T-helper 1 cell treated with Interleukin-12 subunit alpha and Interleukin-12 subunit beta and Interleukin-4 antibody, amounts not matched to agents 30 μg/mL and 1 μg/mL, for 36 hours (primary cell): ENCODE results near the gene SMIM7.
"Not testable (repeated sequence)": the region's sequence is repeated elsewhere in the genome, so short reads cannot be mapped to it uniquely, and the experiment has no call there.

ENCODE experiments used
- H3K27ac Mint-ChIP-seq: one replicate; pipeline ENCODE4 v1.8.0; 2021; ENCODE audit warnings: mild to moderate bottlenecking, mixed read lengths
- H3K27me3 Mint-ChIP-seq: one replicate; pipeline ENCODE4 v1.8.0; 2021; ENCODE audit warnings: low read depth, mixed read lengths
- H3K36me3 Mint-ChIP-seq: one replicate; pipeline ENCODE4 v1.8.0; 2021; ENCODE audit warnings: low read depth, mixed read lengths
- H3K4me1 Mint-ChIP-seq: one replicate; pipeline ENCODE4 v1.8.0; 2021; ENCODE audit warnings: low read depth, mixed read lengths
- H3K4me3 Mint-ChIP-seq: one replicate; pipeline ENCODE4 v1.8.0; 2021; ENCODE audit warnings: mild to moderate bottlenecking, moderate library complexity, mixed read lengths
- H3K9me3 Mint-ChIP-seq: one replicate; pipeline ENCODE4 v1.8.0; 2021; ENCODE audit warnings: mixed read lengths

Gene SMIM7

DNA sequence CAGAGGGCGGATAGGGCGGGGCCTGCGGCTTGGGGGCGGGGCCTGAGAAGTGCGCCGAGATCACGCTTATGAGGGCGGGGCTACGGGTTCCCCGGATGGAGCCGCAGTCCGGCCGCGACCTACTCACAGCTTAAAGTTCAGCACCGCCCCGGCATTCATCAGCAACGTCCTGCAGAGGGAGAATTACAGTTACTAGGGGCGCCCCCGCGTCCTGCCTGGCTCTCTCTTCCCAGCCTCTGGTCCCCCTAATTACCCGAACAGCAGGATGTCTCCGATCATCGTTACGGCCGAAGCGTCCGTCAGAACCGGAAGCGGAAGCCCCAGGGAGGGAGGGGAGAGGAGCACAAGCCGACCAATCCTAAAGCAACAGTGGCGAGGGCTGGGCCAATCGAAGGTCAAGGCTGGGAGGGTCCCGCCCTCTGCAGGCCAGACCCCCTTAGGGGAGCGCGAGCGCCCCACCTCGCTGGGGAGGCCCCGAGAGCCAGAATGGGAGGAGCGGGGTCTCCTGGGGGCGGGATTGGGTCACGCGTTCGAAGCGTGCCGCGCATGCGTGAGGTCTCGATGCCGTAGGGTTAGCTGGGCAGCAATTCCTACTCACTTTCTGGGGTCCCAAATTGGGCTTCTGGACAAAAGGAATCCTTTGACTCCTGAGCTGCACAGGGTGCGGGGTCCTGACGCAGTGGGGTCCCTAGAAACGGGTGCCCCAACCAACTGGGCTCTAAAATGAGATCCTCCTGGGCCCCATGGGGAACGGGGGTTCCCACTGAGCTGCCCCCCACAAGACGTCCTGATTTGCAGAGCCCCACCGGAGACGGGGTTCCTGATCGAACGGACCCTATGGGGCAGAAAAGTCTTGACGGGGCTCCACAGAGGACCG, at the start of gene SMIM7:
Gene SMIM7 (minus strand): TSS at position 313 of the 877 bp plus-strand sequence. CDS start 34 bp downstream, at position 279.
- H3K4me1 Mint-ChIP-seq = peaks cover 24% of the 10 kb centered on the region
- peaks cover 13% of the 10 kb centered on the region for H3K36me3 Mint-ChIP-seq
- H3K4me3 Mint-ChIP-seq = peak within 1 kb of the TSS; percentile 97

DNA sequence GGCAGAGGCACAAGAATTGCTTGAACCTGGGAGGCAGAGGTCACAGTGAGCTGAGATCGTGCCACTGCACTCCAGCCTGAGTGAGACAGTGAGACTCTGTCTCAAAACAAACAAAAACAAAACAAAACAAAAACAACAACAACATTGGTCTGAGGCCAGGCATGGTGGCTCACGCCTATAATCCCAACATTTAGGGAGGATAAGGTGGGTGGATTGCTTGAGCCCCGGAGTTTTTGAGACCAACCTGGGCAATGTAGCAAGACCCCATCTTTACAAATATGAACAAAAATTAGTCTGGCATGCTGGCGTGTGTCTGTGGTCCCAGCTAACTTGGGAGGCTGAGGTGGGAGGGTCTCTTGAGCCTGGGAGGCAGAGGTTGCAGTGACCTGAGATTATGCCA, 43.7 kb upstream of the SMIM7 start:
- no peaks in the 10 kb centered on the region for H3K36me3 Mint-ChIP-seq
- no peak overlapping the region for H3K4me3 Mint-ChIP-seq
- H3K27ac Mint-ChIP-seq = no peak overlapping the region
- H3K27me3 Mint-ChIP-seq = no peaks in the 10 kb centered on the region
- H3K9me3 Mint-ChIP-seq = no peaks in the 10 kb centered on the region
- no peaks in the 10 kb centered on the region for H3K4me1 Mint-ChIP-seq

More for the DNA sequence above, at the start of gene SMIM7:
- no peaks in the 10 kb centered on the region for H3K9me3 Mint-ChIP-seq
- H3K27ac Mint-ChIP-seq = peak within 1 kb of the TSS; percentile 96
- peaks cover 17% of the 10 kb centered on the region for H3K27me3 Mint-ChIP-seq

DNA sequence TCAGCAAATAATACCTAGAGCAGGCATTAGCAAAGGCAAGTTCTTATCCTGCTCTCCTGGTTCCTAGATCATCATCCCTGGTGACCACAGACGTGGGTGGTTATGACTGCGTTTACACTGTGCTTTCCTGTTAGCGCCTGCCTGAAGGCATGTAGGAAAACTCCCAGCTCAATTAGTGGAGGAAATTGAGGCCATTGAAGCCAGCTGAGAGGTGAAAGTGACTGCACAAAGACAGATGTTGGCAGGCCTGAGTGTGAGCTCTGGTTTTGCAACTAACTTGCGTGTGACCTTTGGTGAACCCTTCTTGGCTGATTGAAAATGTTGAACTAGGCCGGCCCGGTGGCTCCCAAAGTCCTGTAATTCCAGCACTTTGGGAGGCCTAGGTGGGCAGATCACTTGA, 42.2 kb upstream of the SMIM7 start:
- H3K9me3 Mint-ChIP-seq = no peaks in the 10 kb centered on the region
- H3K36me3 Mint-ChIP-seq = no peaks in the 10 kb centered on the region
- no peaks in the 10 kb centered on the region for H3K4me1 Mint-ChIP-seq
- H3K4me3 Mint-ChIP-seq = no peak overlapping the region
- no peak overlapping the region for H3K27ac Mint-ChIP-seq
- no peaks in the 10 kb centered on the region for H3K27me3 Mint-ChIP-seq

DNA sequence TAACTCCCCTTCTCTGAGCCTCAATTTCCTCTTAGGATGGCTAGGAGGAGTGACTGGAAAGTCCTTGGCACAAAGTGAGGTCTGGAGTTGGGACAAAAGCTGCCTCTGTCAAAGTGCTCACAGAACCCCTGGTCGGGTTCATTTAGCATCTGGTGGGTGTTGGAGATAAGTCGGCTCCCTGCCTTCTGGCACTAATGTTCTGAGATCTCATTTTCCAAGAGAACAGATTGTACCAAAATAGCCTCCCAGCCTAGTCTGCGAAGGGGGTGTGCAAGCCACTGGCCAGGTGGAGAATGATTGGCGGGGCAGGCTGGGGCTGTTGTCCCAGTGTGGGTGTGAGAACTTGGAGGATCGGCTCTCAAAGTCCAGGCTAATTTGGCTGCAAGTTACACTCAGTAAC, 39.0 kb upstream of the SMIM7 start:
- no peak overlapping the region for H3K27ac Mint-ChIP-seq
- no peaks in the 10 kb centered on the region for H3K9me3 Mint-ChIP-seq
- no peak overlapping the region for H3K4me3 Mint-ChIP-seq
- no peaks in the 10 kb centered on the region for H3K36me3 Mint-ChIP-seq
- H3K27me3 Mint-ChIP-seq = no peaks in the 10 kb centered on the region
- no peaks in the 10 kb centered on the region for H3K4me1 Mint-ChIP-seq

- Mint-ChIP-seq H3K4me3 (no peak overlapping the region), H3K27me3 (no peaks in the 10 kb centered on the region), H3K27ac (no peak overlapping the region), H3K4me1 (no peaks in the 10 kb centered on the region), H3K9me3 (no peaks in the 10 kb centered on the region), H3K36me3 (no peaks in the 10 kb centered on the region)
These were observed 28.1 kb upstream of the SMIM7 start for GRCh38 chr19:16688084-16688483.

DNA sequence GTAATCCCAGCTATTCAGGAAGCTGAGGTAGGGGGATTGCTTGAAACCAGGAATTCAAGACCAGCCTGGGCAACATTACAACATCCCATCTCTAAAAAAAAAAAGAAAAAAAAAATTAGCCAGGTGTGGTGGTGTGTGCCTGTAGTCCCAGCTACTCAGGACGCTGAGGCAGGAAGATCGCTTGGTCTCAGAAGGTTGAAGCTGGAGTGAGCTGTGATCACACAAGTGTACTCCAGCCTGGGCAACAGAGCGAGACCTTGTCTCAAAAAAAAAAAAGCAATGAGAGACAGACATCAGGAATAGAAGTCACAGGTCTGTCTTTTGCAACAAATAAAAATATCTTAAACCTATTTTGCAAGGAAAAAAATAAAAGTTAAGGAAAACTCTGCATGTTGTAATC, 24.3 kb upstream of the SMIM7 start:
- Mint-ChIP-seq H3K4me1 (no peaks in the 10 kb centered on the region), H3K27ac (no peak overlapping the region), H3K4me3 (no peak overlapping the region), H3K9me3 (peaks cover 10% of the 10 kb centered on the region), H3K36me3 (no peaks in the 10 kb centered on the region), H3K27me3 (no peaks in the 10 kb centered on the region)

- Mint-ChIP-seq H3K27me3 (no peaks in the 10 kb centered on the region), H3K4me3 (no peak overlapping the region), H3K9me3 (peaks cover 10% of the 10 kb centered on the region), H3K27ac (no peak overlapping the region), H3K4me1 (peaks cover 1% of the 10 kb centered on the region), H3K36me3 (no peaks in the 10 kb centered on the region)
These were observed 22.6 kb upstream of the SMIM7 start for GRCh38 chr19:16682539-16682938.

GRCh38 chr19:16679811-16680210, 19.9 kb upstream of the SMIM7 start:
- Mint-ChIP-seq H3K4me3 (no peak overlapping the region), H3K36me3 (no peaks in the 10 kb centered on the region), H3K27me3 (no peaks in the 10 kb centered on the region), H3K9me3 (peaks cover 10% of the 10 kb centered on the region), H3K27ac (no peak overlapping the region), H3K4me1 (peaks cover 1% of the 10 kb centered on the region)

- Mint-ChIP-seq H3K4me3 (no peak overlapping the region), H3K9me3 (peaks cover 10% of the 10 kb centered on the region), H3K36me3 (no peaks in the 10 kb centered on the region), H3K4me1 (peaks cover 1% of the 10 kb centered on the region), H3K27ac (no peak overlapping the region), H3K27me3 (no peaks in the 10 kb centered on the region)
These were observed 18.6 kb upstream of the SMIM7 start for GRCh38 chr19:16678498-16678897.

GRCh38 chr19:16677055-16677454, 17.1 kb upstream of the SMIM7 start:
- H3K27ac Mint-ChIP-seq = no peak overlapping the region
- H3K4me3 Mint-ChIP-seq = no peak overlapping the region
- no peaks in the 10 kb centered on the region for H3K27me3 Mint-ChIP-seq
- H3K4me1 Mint-ChIP-seq = peaks cover 1% of the 10 kb centered on the region
- no peaks in the 10 kb centered on the region for H3K36me3 Mint-ChIP-seq
- peaks cover 10% of the 10 kb centered on the region for H3K9me3 Mint-ChIP-seq

DNA sequence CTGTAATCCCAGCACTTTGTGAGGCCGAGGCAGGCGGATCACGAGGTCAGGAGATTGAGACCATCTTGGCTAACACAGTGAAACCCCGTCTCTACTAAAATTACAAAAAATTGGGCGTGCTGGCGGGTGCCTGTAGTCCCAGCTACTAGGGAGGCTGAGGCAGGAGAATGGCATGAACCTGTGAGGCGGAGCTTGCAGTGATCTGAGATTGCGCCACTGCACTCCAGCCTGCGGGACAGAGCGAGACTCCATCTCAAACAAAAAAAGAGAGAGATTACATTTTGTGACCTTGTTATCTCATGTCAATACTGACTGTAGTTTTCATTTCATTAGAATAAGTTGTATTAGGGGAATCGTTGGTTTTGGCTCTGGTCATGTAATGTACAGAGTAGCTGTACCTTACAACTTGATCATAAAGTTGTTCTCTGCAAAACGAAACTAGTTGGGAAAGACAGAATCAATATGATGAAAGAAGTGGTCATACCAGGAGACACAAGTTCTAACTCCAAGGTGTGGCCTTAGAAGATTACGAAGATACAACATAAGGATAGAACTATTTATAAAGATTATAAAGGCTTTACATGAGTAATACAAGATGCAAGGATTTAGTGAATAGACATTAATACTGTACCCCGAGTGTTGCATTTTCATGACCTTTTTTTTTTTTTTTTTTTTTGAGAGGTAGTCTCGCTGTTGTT, 16.3 kb upstream of the SMIM7 start:
- no peaks in the 10 kb centered on the region for H3K27me3 Mint-ChIP-seq

GRCh38 chr19:16673839-16674238, 13.9 kb upstream of the SMIM7 start:
- H3K4me1 Mint-ChIP-seq, H3K36me3 Mint-ChIP-seq, H3K9me3 Mint-ChIP-seq, H3K4me3 Mint-ChIP-seq, H3K27ac Mint-ChIP-seq, H3K27me3 Mint-ChIP-seq: not testable (repeated sequence)

More for the DNA sequence above, 16.3 kb upstream of the SMIM7 start:
- H3K4me1 Mint-ChIP-seq = peaks cover 1% of the 10 kb centered on the region
- H3K4me3 Mint-ChIP-seq = no peak overlapping the region
- peaks cover 5% of the 10 kb centered on the region for H3K9me3 Mint-ChIP-seq
- no peaks in the 10 kb centered on the region for H3K36me3 Mint-ChIP-seq
- no peak overlapping the region for H3K27ac Mint-ChIP-seq

DNA sequence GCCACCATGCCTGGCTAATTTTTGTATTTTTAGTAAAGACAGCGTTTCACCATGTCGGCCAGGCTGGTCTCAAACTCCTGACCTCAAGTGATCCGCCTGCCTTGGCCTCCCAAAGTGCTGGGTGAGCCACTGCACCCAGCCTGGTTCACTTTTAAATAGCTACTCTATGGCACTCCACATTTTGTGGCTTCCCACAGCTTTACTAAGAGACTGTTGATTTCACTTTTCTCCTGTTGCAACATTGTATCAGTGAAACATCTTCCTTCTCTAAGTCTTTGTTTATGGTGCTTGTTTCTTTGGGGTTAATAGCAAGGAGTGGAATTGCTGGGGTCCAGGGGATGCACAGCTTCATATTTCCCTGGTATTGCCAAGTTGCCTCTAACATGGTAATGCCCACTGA, 13.3 kb upstream of the SMIM7 start:
- H3K4me1 Mint-ChIP-seq = peaks cover 1% of the 10 kb centered on the region
- H3K27ac Mint-ChIP-seq = no peak overlapping the region
- H3K9me3 Mint-ChIP-seq = no peaks in the 10 kb centered on the region
- peaks cover 3% of the 10 kb centered on the region for H3K27me3 Mint-ChIP-seq
- no peak overlapping the region for H3K4me3 Mint-ChIP-seq
- no peaks in the 10 kb centered on the region for H3K36me3 Mint-ChIP-seq

DNA sequence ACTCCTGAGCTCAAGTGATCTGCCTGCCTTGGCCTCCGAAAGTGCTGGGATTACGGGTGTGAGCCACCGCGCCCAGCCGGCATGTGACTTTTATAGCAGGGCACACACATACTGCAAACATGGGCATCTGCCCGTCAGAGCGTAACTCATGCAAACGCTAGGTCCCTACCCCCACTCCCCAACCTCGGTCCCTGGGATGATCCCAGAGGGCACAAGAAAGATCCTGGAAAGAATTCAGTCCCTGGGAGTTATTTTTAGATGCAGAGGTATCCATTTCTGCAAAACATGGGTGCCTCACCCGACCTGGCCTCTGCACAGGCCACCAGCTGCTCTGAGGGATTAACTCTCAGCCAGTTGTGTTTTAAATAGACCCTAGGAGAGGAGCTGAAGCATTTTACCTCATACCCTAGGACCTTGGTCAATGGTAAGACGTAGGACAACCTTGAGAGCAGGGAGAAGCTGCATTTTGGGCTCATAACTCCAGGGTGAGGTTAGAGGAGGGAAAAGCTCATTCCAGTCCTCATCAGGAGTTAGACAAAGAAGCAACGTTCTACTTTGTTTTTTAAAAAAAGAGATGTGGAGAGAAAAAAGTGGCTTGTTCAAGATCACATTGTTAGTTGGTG, 11.8 kb upstream of the SMIM7 start:
- Mint-ChIP-seq H3K27ac (no peak overlapping the region), H3K36me3 (no peaks in the 10 kb centered on the region), H3K9me3 (no peaks in the 10 kb centered on the region), H3K4me3 (no peak overlapping the region), H3K27me3 (peaks cover 3% of the 10 kb centered on the region), H3K4me1 (no peaks in the 10 kb centered on the region)

DNA sequence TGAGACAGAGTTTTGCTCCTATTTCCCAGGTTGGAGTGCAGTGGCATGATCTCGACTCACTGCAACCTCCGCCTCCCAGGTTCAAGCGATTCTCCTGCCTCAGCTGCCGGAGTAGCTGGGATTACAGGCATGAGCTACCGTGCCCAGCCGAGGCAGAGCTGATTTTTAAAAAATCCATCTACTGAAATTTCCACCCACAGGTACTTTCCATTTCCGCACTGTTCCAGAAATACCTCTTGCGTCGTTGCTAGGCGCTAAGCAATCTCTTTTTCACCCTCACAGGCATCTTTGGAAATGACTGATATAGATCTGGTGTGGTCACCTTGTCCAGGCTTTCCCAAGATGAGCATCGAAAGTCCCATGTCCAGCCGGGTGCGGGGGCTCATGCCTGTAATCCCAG, 10.3 kb upstream of the SMIM7 start:
- no peaks in the 10 kb centered on the region for H3K36me3 Mint-ChIP-seq
- H3K9me3 Mint-ChIP-seq = no peaks in the 10 kb centered on the region
- no peaks in the 10 kb centered on the region for H3K4me1 Mint-ChIP-seq
- H3K4me3 Mint-ChIP-seq = no peak overlapping the region
- peaks cover 3% of the 10 kb centered on the region for H3K27me3 Mint-ChIP-seq
- no peak overlapping the region for H3K27ac Mint-ChIP-seq
